ENCODE results near the gene PRR27. TPM values are rescaled to one million over a fixed set of nuclear protein-coding genes. Genes with fewer than 3 reads are reported as not detected.
"Not testable (repeated sequence)": the region's sequence is repeated elsewhere in the genome, so short reads cannot be mapped to it uniquely, and the experiment has no call there.

Gene PRR27
- total RNA-seq, 1 experiment from 2014 or later, result not detected

- no peak for DNase-seq (ENCODE audit: low read depth)
Observed at GRCh38 chr4:70197842-70198241, 43.8 kb downstream of the PRR27 start.

GRCh38 chr4:70203601-70204000 lies 49.6 kb downstream of the PRR27 start:
- DNase-seq (ENCODE audit: low read depth), result no peak

- not testable (repeated sequence) for DNase-seq (ENCODE audit: low read depth)
Observed at GRCh38 chr4:70212752-70213151, 58.7 kb downstream of the PRR27 start.

Other genes starting within 250 kb of the PRR27 start
- not detected in 2 replicates for gene CSN1S1, start 223.2 kb upstream of the PRR27 start, total RNA-seq (2014; rRNA removed; shearing (Covaris generic))
- gene CSN2, start 188.5 kb upstream of the PRR27 start, total RNA-seq (2014; rRNA removed; shearing (Covaris generic)), result not detected in 2 replicates
- gene STATH, start 158.3 kb upstream of the PRR27 start, total RNA-seq (2014; rRNA removed; shearing (Covaris generic)), result not detected in 2 replicates
- gene HTN3, start 125.8 kb upstream of the PRR27 start, total RNA-seq (2014; rRNA removed; shearing (Covaris generic)), result 0.98 TPM in 1 of 2 replicates, not detected in the other
- not detected in 2 replicates for gene HTN1, start 103.8 kb upstream of the PRR27 start, total RNA-seq (2014; rRNA removed; shearing (Covaris generic))
- gene ODAM, start 41.5 kb downstream of the PRR27 start, total RNA-seq (2014; rRNA removed; shearing (Covaris generic)), result not detected in 2 replicates
- gene FDCSP, start 71.9 kb downstream of the PRR27 start, total RNA-seq (2014; rRNA removed; shearing (Covaris generic)), result not detected in 2 replicates
- not detected in 2 replicates for gene CSN3, start 88.4 kb downstream of the PRR27 start, total RNA-seq (2014; rRNA removed; shearing (Covaris generic))
- gene CABS1, start 180.7 kb downstream of the PRR27 start, total RNA-seq (2014; rRNA removed; shearing (Covaris generic)), result not detected in 2 replicates
- not detected in 2 replicates for gene SMR3A, start 206.5 kb downstream of the PRR27 start, total RNA-seq (2014; rRNA removed; shearing (Covaris generic))
- not detected in 2 replicates for gene SMR3B, start 228.9 kb downstream of the PRR27 start, total RNA-seq (2014; rRNA removed; shearing (Covaris generic))
- not detected in 2 replicates for gene OPRPN, start 243.7 kb downstream of the PRR27 start, total RNA-seq (2014; rRNA removed; shearing (Covaris generic))

Data from RPMI7951 (cell line).